Activated CD8-positive, alpha-beta memory T cell treated with anti-CD3 and anti-CD28 coated beads, Interleukin-2, amount 50 U/mL, for 48 hours (primary cell): ENCODE data around the gene CIAO2A.
"Not testable (repeated sequence)": the region's sequence is repeated elsewhere in the genome, so short reads cannot be mapped to it uniquely, and the experiment has no call there.

Experiments
- DNase-seq: peaks from one replicate; pipeline ENCODE4 v3.0.0-alpha.2; 2020

The CIAO2A gene

GRCh38 chr15:64093627-64094417, at the start of gene CIAO2A:
Gene CIAO2A (minus strand): TSS chr15:64093838. CDS start chr15:64093768, 70 bp downstream.
- peak; percentile 90 for DNase-seq

- no peak for DNase-seq
Observed at GRCh38 chr15:64143276-64143675, 49.6 kb upstream of the CIAO2A start.

- DNase-seq: no peak
Observed at GRCh38 chr15:64141798-64142512, 48.3 kb upstream of the CIAO2A start.

- no peak for DNase-seq
Observed at GRCh38 chr15:64138331-64138941, 44.8 kb upstream of the CIAO2A start.

- no peak for DNase-seq
Observed at GRCh38 chr15:64137226-64137833, 43.7 kb upstream of the CIAO2A start.

- DNase-seq: no peak
Observed at GRCh38 chr15:64136347-64136746, 42.7 kb upstream of the CIAO2A start.

- DNase-seq: no peak
Observed at GRCh38 chr15:64134345-64134829, 40.7 kb upstream of the CIAO2A start.

GRCh38 chr15:64133623-64134344, 40.1 kb upstream of the CIAO2A start:
- no peak for DNase-seq

GRCh38 chr15:64132217-64132616, 38.6 kb upstream of the CIAO2A start:
- DNase-seq: no peak

GRCh38 chr15:64131547-64131946, 37.9 kb upstream of the CIAO2A start:
- DNase-seq: no peak

- DNase-seq: no peak
Observed at GRCh38 chr15:64130159-64130558, 36.5 kb upstream of the CIAO2A start.

- no peak for DNase-seq
Observed at GRCh38 chr15:64127521-64128270, 34.1 kb upstream of the CIAO2A start.

GRCh38 chr15:64125978-64126377, 32.3 kb upstream of the CIAO2A start:
- DNase-seq: no peak

GRCh38 chr15:64122936-64123351, 29.3 kb upstream of the CIAO2A start:
- DNase-seq: no peak

- no peak for DNase-seq
Observed at GRCh38 chr15:64122444-64122843, 28.8 kb upstream of the CIAO2A start.

GRCh38 chr15:64121614-64122013, 28.0 kb upstream of the CIAO2A start:
- no peak for DNase-seq

- not testable (repeated sequence) for DNase-seq
Observed at GRCh38 chr15:64120322-64120721, 26.7 kb upstream of the CIAO2A start.

GRCh38 chr15:64117759-64118487, 24.3 kb upstream of the CIAO2A start:
- no peak for DNase-seq

- DNase-seq: no peak
Observed at GRCh38 chr15:64112904-64113303, 19.3 kb upstream of the CIAO2A start.

- DNase-seq: no peak
Observed at GRCh38 chr15:64112073-64112772, 18.6 kb upstream of the CIAO2A start.
